SK-N-SH (cell line): Measurements from ENCODE around the gene PPP1R9A. TPM values are rescaled to one million over a fixed set of nuclear protein-coding genes. Genes with fewer than 3 reads are reported as not detected.
A peak's percentile ranks its signal among the peaks of the same experiment; 100 is the strongest.

Source experiments
- CTCF ChIA-PET: fragments of 300-600, 350-600 bp; formaldehyde crosslinking; extraction: SDS; loops from one replicate; lab custom pipeline; 2021; lab: Yijun Ruan, JAX
- POLR2A ChIA-PET: fragments of 350-600 bp; sonication (Branson Sonifier 250); formaldehyde crosslinking; extraction: SDS; loops from one replicate; lab custom pipeline; 2020; ENCODE audit warnings: antibody characterized with exemption, inconsistent platforms; lab: Yijun Ruan, JAX
- DNase-seq: peaks from one replicate; pipeline ENCODE4 v3.0.0; 2012
- H2AFZ ChIP-seq: fragments of 200-600 bp; sonication (generic); 2 replicates; pipeline ENCODE4 v1.8.1; 2016; ENCODE audit warnings: antibody characterized with exemption, mild to moderate bottlenecking, low read depth
- H3F3A ChIP-seq: fragments of 200-600 bp; sonication (generic); replicated peaks from 2 replicates; pipeline ENCODE3; 2016; ENCODE audit warnings: antibody characterized with exemption, mild to moderate bottlenecking; ENCODE audit not compliant: insufficient read depth
- H3K27ac ChIP-seq, 2 experiments: fragments of 200-500 bp in 1 of 2; fragments of 200-600 bp in 1 of 2; sonication (Bioruptor generic) in 1 of 2; sonication (generic), shearing (Covaris generic) in 1 of 2; 2 replicates each; pipeline versions ENCODE4 v1.5.1 to v1.6.1; 2014 to 2016; ENCODE audit warnings: low read depth in 2 of 2, inconsistent platforms in 1 of 2, low read length in 1 of 2, mild to moderate bottlenecking in 1 of 2, mixed read lengths in 1 of 2
- H3K27me3 ChIP-seq: fragments of 200-600 bp; sonication (generic), shearing (Covaris generic); 2 replicates; pipeline ENCODE4 v1.6.1; 2016; ENCODE audit warnings: mixed run types; ENCODE audit not compliant: insufficient read depth
- H3K36me3 ChIP-seq, 2 experiments: fragments of 200-500 bp in 1 of 2; fragments of 200-600 bp in 1 of 2; sonication (Bioruptor generic) in 1 of 2; sonication (generic) in 1 of 2; replicated peaks in 1 of 2; 2 replicates each; pipeline versions ENCODE3 to v1.5.1; 2014 to 2016; ENCODE audit warnings: low read length in 1 of 2, mild to moderate bottlenecking in 1 of 2; ENCODE audit not compliant: insufficient read depth in 2 of 2, control insufficient read depth in 1 of 2
- H3K4me1 ChIP-seq, 2 experiments: fragments of 200-500 bp in 1 of 2; fragments of 200-600 bp in 1 of 2; sonication (Bioruptor generic) in 1 of 2; sonication (generic), shearing (Covaris generic) in 1 of 2; 2 replicates each; pipeline versions ENCODE4 v1.5.1 to v1.6.1; 2014 to 2016; ENCODE audit warnings: low read depth in 1 of 2, low read length in 1 of 2, mixed run types in 1 of 2; ENCODE audit not compliant: insufficient read depth in 2 of 2, control insufficient read depth in 1 of 2
- H3K4me2 ChIP-seq: fragments of 200-600 bp; sonication (generic), shearing (Covaris generic); 2 replicates; pipeline ENCODE4 v1.6.1; 2017; ENCODE audit warnings: mixed run types
- H3K4me3 ChIP-seq, 2 experiments: fragments of 200-500 bp in 1 of 2; fragments of 200-600 bp in 1 of 2; sonication (Bioruptor generic) in 1 of 2; sonication (generic), shearing (Covaris generic) in 1 of 2; 2 replicates each; pipeline versions ENCODE4 v1.5.1 to v1.8.1; 2014 to 2016; ENCODE audit warnings: low read depth in 2 of 2, inconsistent platforms in 1 of 2, low read length in 1 of 2, mild to moderate bottlenecking in 1 of 2, mixed read lengths in 1 of 2, moderate library complexity in 1 of 2
- H3K79me2 ChIP-seq: fragments of 200-600 bp; sonication (generic); 2 replicates; pipeline ENCODE4 v1.8.1; 2017; ENCODE audit warnings: mild to moderate bottlenecking; ENCODE audit not compliant: insufficient read depth
- H3K9ac ChIP-seq: fragments of 200-600 bp; sonication (generic); 2 replicates; pipeline ENCODE4 v1.6.1; 2017; ENCODE audit warnings: mixed run types
- H3K9me2 ChIP-seq: fragments of 200-600 bp; sonication (generic); 2 replicates; pipeline ENCODE4 v1.6.1; 2017; ENCODE audit warnings: mixed run types
- H3K9me3 ChIP-seq: fragments of 200-600 bp; sonication (generic); 2 replicates; pipeline ENCODE4 v1.6.1; 2017; ENCODE audit warnings: mixed run types, mild to moderate bottlenecking, moderate library complexity
- H4K20me1 ChIP-seq: fragments of 200-600 bp; sonication (generic); 2 replicates; pipeline ENCODE4 v1.6.1; 2017; ENCODE audit warnings: mild to moderate bottlenecking, mixed run types; ENCODE audit not compliant: insufficient read depth
- CTCF ChIP-seq: fragments of 200-600 bp; sonication (generic); IDR thresholded peaks from 2 replicates; pipeline ENCODE4 v1.6.1; 2017; ENCODE audit warnings: antibody characterized with exemption, mild to moderate bottlenecking, moderate library complexity
- EP300 ChIP-seq, 2 experiments: IDR thresholded peaks; 2 replicates each; pipeline versions ENCODE4 v1.4.0 to v1.6.1; 2012; ENCODE audit warnings: borderline replicate concordance in 1 of 2, low read depth in 1 of 2, low read length in 1 of 2
- FOSL2 ChIP-seq: IDR thresholded peaks from 2 replicates; pipeline ENCODE4 v1.4.0; 2012; ENCODE audit warnings: low read depth, mild to moderate bottlenecking, moderate library complexity, borderline replicate concordance
- GABPA ChIP-seq: IDR thresholded peaks from 2 replicates; pipeline ENCODE4 v1.4.0; 2012; ENCODE audit warnings: low read depth, mild to moderate bottlenecking
- IRF3 ChIP-seq: fragments of 150-350 bp; IDR thresholded peaks from 2 replicates; pipeline ENCODE4 v1.6.1; 2016; ENCODE audit warnings: mild to moderate bottlenecking, low read depth, low read length
- JUND ChIP-seq: IDR thresholded peaks from 2 replicates; pipeline ENCODE4 v1.4.0; 2012
- PBX3 ChIP-seq: IDR thresholded peaks from 2 replicates; pipeline ENCODE4; 2012
- REST ChIP-seq: IDR thresholded peaks from 2 replicates; pipeline ENCODE4 v1.6.1; 2012; ENCODE audit warnings: mild to moderate bottlenecking, low read depth, low read length, moderate library complexity
- TCF12 ChIP-seq: IDR thresholded peaks from 2 replicates; pipeline ENCODE4 v1.4.0; 2012
- TEAD4 ChIP-seq: IDR thresholded peaks from 2 replicates; pipeline ENCODE4 v1.4.0; 2012; ENCODE audit warnings: mild to moderate bottlenecking, borderline replicate concordance; ENCODE audit not compliant: insufficient read depth
- YY1 ChIP-seq: IDR thresholded peaks from 2 replicates; pipeline ENCODE4 v1.4.0; 2012; ENCODE audit warnings: low read depth, mild to moderate bottlenecking
- WGBS: methylation state at CpG from one replicate; pipeline ENCODE4 v1.1.6; 2017; ENCODE audit warnings: low lambda C conversion rate; 5-methylcytosine and 5-hydroxymethylcytosine counted together
- polyA plus RNA-seq, 3 experiments: library from polyadenylated mRNA; depleted of rRNA; stranded (reverse); fragments of >200 nt; gene quantifications; 2 replicates each; pipeline ENCODE4 v1.2.3, GENCODE V29; 2012

Gene PPP1R9A
- polyA plus RNA-seq, 1 of the 3 experiments (the other 2 are of a cell fraction), result 0.30 TPM

- H3K9ac ChIP-seq, result no peak overlapping the region
- no peaks in the 10 kb centered on the region for H4K20me1 ChIP-seq
- H3K79me2 ChIP-seq, result no peaks in the 10 kb centered on the region
- no peak for TF ChIP-seq IRF3
- TF ChIP-seq JUND, result peak; percentile 25; the same call in 1 of the 2 replicates
- no peak for TF ChIP-seq GABPA
- TF ChIP-seq CTCF, result peak; percentile 17; the same call in 1 of the 2 replicates
- 0 out of 2 replicates have a peak, but pooled peaks have one; percentile 55 for TF ChIP-seq TEAD4
- no peak for TF ChIP-seq YY1
- peak in 1 of 2 experiments; percentile 46; a peak in 1 of 4 replicates for TF ChIP-seq EP300 (IDR thresholded peaks at IDR 0.05; ENCODE audit: borderline replicate concordance in 1 of 2, low read depth in 1 of 2, low read length in 1 of 2)
- no peak for TF ChIP-seq REST
- TF ChIP-seq FOSL2, result peak; percentile 40; the same call in 1 of the 2 replicates
- peak; percentile 8; the same call in 1 of the 2 replicates for TF ChIP-seq PBX3
- peak; percentile 49; the same call in 1 of the 2 replicates for TF ChIP-seq TCF12
- ChIA-PET CTCF (no interaction called here), POLR2A (no interaction called here)
- no peak overlapping the region for H3K4me2 ChIP-seq
- no peak overlapping the region for H3K27ac ChIP-seq
- WGBS, result 13% methylated on average over 3 of the region's 3 CpGs
- no peaks in the 10 kb centered on the region for H3K9me3 ChIP-seq
- H2AFZ ChIP-seq, result no peak overlapping the region
- no peak overlapping the region for H3K4me3 ChIP-seq
- H3F3A ChIP-seq, result no peaks in the 10 kb centered on the region
- no peaks in the 10 kb centered on the region for H3K36me3 ChIP-seq
- H3K9me2 ChIP-seq, result no peaks in the 10 kb centered on the region; the same call in 1 of the 2 replicates
- no peaks in the 10 kb centered on the region for H3K27me3 ChIP-seq
- H3K4me1 ChIP-seq, result no peaks in the 10 kb centered on the region; a peak in 2 of 4 replicates
- no peak for DNase-seq
Observed at GRCh38 chr7:95327356-95327755, 420.0 kb downstream of the PPP1R9A start.
